CD14-positive monocyte (primary cell): ENCODE data around the gene CCS. TPM values are rescaled to one million over a fixed set of nuclear protein-coding genes. Genes with fewer than 3 reads are reported as not detected.
"Not testable (repeated sequence)": the region's sequence is repeated elsewhere in the genome, so short reads cannot be mapped to it uniquely, and the experiment has no call there.

ENCODE experiments used
- DNase-seq, 3 donors: peaks; one replicate each; pipeline ENCODE4 v3.0.0-alpha.2; 2011 to 2022
- H2AFZ ChIP-seq: 2 replicates; pipeline ENCODE4 v1.6.0; 2012; ENCODE audit warnings: mild to moderate bottlenecking, low read depth, low read length, inconsistent platforms; ENCODE audit not compliant: insufficient read depth, poor library complexity, severe bottlenecking
- H3K27ac ChIP-seq, 2 donors: 1 replicate in 1 of 2; 2 replicates in 1 of 2; pipeline ENCODE4 v1.5.1; 2012 to 2013; ENCODE audit warnings: low read length in 2 of 2, control low read depth in 1 of 2, inconsistent platforms in 1 of 2, low read depth in 1 of 2, mild to moderate bottlenecking in 1 of 2
- H3K27me3 ChIP-seq, 2 donors: one replicate each; pipeline versions ENCODE4 v1.6.0 to v1.6.1; 2011 to 2013; ENCODE audit warnings: low read length in 2 of 2; ENCODE audit not compliant: control insufficient read depth in 2 of 2, insufficient read depth in 2 of 2
- H3K36me3 ChIP-seq, 2 donors: replicated peaks in 1 of 2; 1 replicate in 1 of 2; 2 replicates in 1 of 2; pipeline versions ENCODE4 v1.5.1 to v1.6.1; 2012 to 2013; ENCODE audit warnings: low read length in 2 of 2, control low read depth in 1 of 2, inconsistent platforms in 1 of 2, mild to moderate bottlenecking in 1 of 2; ENCODE audit not compliant: insufficient read depth in 2 of 2, control insufficient read depth in 1 of 2
- H3K4me1 ChIP-seq, 2 donors: 1 replicate in 1 of 2; 2 replicates in 1 of 2; pipeline versions ENCODE4 v1.5.1 to v1.6.1; 2012 to 2013; ENCODE audit warnings: low read length in 2 of 2, control low read depth in 1 of 2, inconsistent platforms in 1 of 2, mild to moderate bottlenecking in 1 of 2, moderate library complexity in 1 of 2; ENCODE audit not compliant: insufficient read depth in 2 of 2, control insufficient read depth in 1 of 2
- H3K4me2 ChIP-seq: replicated peaks from 2 replicates; pipeline ENCODE3; 2012; ENCODE audit warnings: low read length, moderate library complexity, mild to moderate bottlenecking; ENCODE audit not compliant: poor library complexity, severe bottlenecking; ENCODE audit errors: extremely low read depth
- H3K4me3 ChIP-seq, 3 experiments: fragments of 200-600 bp in 1 of 3; sonication (generic) in 1 of 3; replicated peaks in 1 of 3; 1 replicate in 2 of 3; 2 replicates in 1 of 3; pipeline ENCODE4 v1.5.1; 2011 to 2013; ENCODE audit warnings: low read length in 3 of 3, mild to moderate bottlenecking in 3 of 3, control low read depth in 2 of 3, low read depth in 2 of 3, inconsistent platforms in 1 of 3, moderate library complexity in 1 of 3
- H3K79me2 ChIP-seq: 2 replicates; pipeline ENCODE4 v1.6.0; 2012; ENCODE audit warnings: mild to moderate bottlenecking, control low read depth, inconsistent platforms, low read length, moderate library complexity; ENCODE audit not compliant: insufficient read depth
- H3K9ac ChIP-seq: 2 replicates; pipeline ENCODE4 v1.6.0; 2017; ENCODE audit warnings: low read length, mild to moderate bottlenecking; ENCODE audit not compliant: insufficient read depth, poor library complexity, severe bottlenecking
- H3K9me3 ChIP-seq, 2 donors: replicated peaks in 1 of 2; 1 replicate in 1 of 2; 2 replicates in 1 of 2; pipeline versions ENCODE4 v1.5.1 to v1.6.1; 2012 to 2013; ENCODE audit warnings: low read length in 2 of 2, control low read depth in 1 of 2; ENCODE audit not compliant: control insufficient read depth in 1 of 2, insufficient read depth in 1 of 2
- H4K20me1 ChIP-seq: 2 replicates; pipeline ENCODE4 v1.6.0; 2012; ENCODE audit warnings: mild to moderate bottlenecking, low read length, control low read depth, moderate library complexity; ENCODE audit not compliant: insufficient read depth
- H3K27ac Mint-ChIP-seq, 7 donors: one replicate each; pipeline ENCODE4 v1.8.0; 2020; ENCODE audit warnings: mild to moderate bottlenecking in 7 of 7, mixed read lengths in 7 of 7, moderate library complexity in 6 of 7, inconsistent platforms in 2 of 7
- H3K27me3 Mint-ChIP-seq, 3 donors: one replicate each; pipeline ENCODE4 v1.8.0; 2021 to 2022; ENCODE audit warnings: low read depth in 3 of 3, mild to moderate bottlenecking in 3 of 3, mixed read lengths in 3 of 3, moderate library complexity in 3 of 3, inconsistent platforms in 1 of 3
- H3K36me3 Mint-ChIP-seq, 2 donors: one replicate each; pipeline ENCODE4 v1.8.0; 2020; ENCODE audit warnings: mixed read lengths in 2 of 2, inconsistent platforms in 1 of 2, mild to moderate bottlenecking in 1 of 2
- H3K4me1 Mint-ChIP-seq: one replicate; pipeline ENCODE4 v1.8.0; 2020; ENCODE audit warnings: mild to moderate bottlenecking, mixed read lengths
- H3K4me3 Mint-ChIP-seq, 2 donors: one replicate each; pipeline ENCODE4 v1.8.0; 2020; ENCODE audit warnings: mild to moderate bottlenecking in 2 of 2, mixed read lengths in 2 of 2, moderate library complexity in 1 of 2
- H3K9me3 Mint-ChIP-seq, 7 donors: one replicate each; pipeline ENCODE4 v1.8.0; 2020 to 2022; ENCODE audit warnings: mixed read lengths in 7 of 7, mild to moderate bottlenecking in 6 of 7, moderate library complexity in 6 of 7, inconsistent platforms in 2 of 7
- CTCF ChIP-seq: fragments of 200-600 bp; IDR thresholded peaks from one replicate; pipeline ENCODE4 v1.8.0; 2022; ENCODE audit warnings: antibody characterized with exemption, mild to moderate bottlenecking
- WGBS: methylation state at CpG from one replicate; pipeline ENCODE4 v1.1.5; 2013; ENCODE audit warnings: missing lambda C conversion rate; ENCODE audit not compliant: insufficient coverage; 5-methylcytosine and 5-hydroxymethylcytosine counted together
- intact Hi-C, 2 donors: fragments of 100-400 bp; cut with micrococcal nuclease; formaldehyde crosslinking; loops; one replicate each; pipeline versions ENCODE4 v1.15.0 to v1.15.1; 2023
- polyA plus RNA-seq, 3 donors: library from polyadenylated mRNA; depleted of rRNA in 1 of 3; unstranded in 2 of 3; stranded (reverse) in 1 of 3; fragments of 300-500 nt in 2 of 3; fragments of >200 nt in 1 of 3; fragmentation: Illumina TruSeq in 2 of 3; gene quantifications; 1 replicate in 2 of 3; 2 replicates in 1 of 3; pipeline ENCODE4 v1.2.3, GENCODE V29; 2012 to 2021

Gene CCS
- polyA plus RNA-seq, 3 donors = 26.9 to 67.9 (median 37.0) TPM

GRCh38 chr11:66603072-66603471 is 10.1 kb downstream of the CCS start:
- Mint-ChIP-seq H3K36me3 (peaks cover 42 to 59% of the 10 kb centered on the region in 2 donors), H3K27ac (no peak overlapping the region), H3K27me3 (no peaks in the 10 kb centered on the region), H3K4me1 (peaks cover 32% of the 10 kb centered on the region), H3K9me3 (no peaks in the 10 kb centered on the region), H3K4me3 (no peak overlapping the region)
- intact Hi-C loops = no loop called here
- Histone ChIP-seq H3K9ac (no peak overlapping the region), H3K4me2 (no peak overlapping the region), H2AFZ (no peak overlapping the region), H4K20me1 (no peaks in the 10 kb centered on the region), H3K27ac (no peak overlapping the region), H3K79me2 (no peaks in the 10 kb centered on the region), H3K9me3 (no peaks in the 10 kb centered on the region), H3K4me3 (no peak overlapping the region), H3K36me3 (peaks cover 33 to 50% of the 10 kb centered on the region in 2 donors), H3K4me1 (peaks cover 32 to 33% of the 10 kb centered on the region in 2 donors), H3K27me3 (no peaks in the 10 kb centered on the region)
- DNase-seq = no peak
- 96% methylated on average over 4 of the region's 6 CpGs for WGBS
- TF ChIP-seq CTCF = no peak

DNA sequence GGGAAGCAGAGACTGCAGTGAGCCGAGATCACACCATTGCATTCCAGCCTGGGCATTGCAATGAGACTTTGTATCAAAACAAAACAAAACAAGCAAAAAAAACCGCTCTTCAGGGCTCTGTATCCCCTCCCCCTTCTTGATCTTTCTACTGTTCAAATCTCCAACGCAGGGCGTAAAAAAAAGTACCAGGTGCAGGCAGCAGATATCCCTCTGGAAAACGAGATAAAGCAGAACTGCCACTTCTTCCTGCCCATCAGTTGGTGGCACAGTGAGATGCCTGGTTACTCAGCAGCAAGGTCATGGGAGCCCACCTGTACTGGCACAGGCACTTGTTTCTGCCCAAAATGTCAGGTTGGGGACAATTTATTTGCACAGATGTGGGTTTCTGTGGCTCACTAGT is 11.2 kb downstream of the CCS start:
- Histone ChIP-seq H2AFZ (no peak overlapping the region), H4K20me1 (no peaks in the 10 kb centered on the region), H3K4me1 (peaks cover 32 to 38% of the 10 kb centered on the region in 2 donors), H3K4me2 (no peak overlapping the region), H3K9ac (no peak overlapping the region), H3K27me3 (no peaks in the 10 kb centered on the region), H3K79me2 (no peaks in the 10 kb centered on the region), H3K9me3 (no peaks in the 10 kb centered on the region), H3K36me3 (peaks cover 31 to 45% of the 10 kb centered on the region in 2 donors), H3K4me3 (no peak overlapping the region), H3K27ac (no peak overlapping the region)
- 53% methylated on average over 4 of the region's 5 CpGs for WGBS
- no peak for TF ChIP-seq CTCF
- no peak for DNase-seq
- intact Hi-C loops = no loop called here
- no peak overlapping the region for H3K4me3 Mint-ChIP-seq
- peaks cover 37% of the 10 kb centered on the region for H3K4me1 Mint-ChIP-seq
- peak overlapping the region in 1 of 7 donors; percentile 1 for H3K27ac Mint-ChIP-seq
- peaks cover 38 to 55% of the 10 kb centered on the region in 2 donors for H3K36me3 Mint-ChIP-seq
- H3K27me3 Mint-ChIP-seq = no peaks in the 10 kb centered on the region
- H3K9me3 Mint-ChIP-seq = no peaks in the 10 kb centered on the region

DNA sequence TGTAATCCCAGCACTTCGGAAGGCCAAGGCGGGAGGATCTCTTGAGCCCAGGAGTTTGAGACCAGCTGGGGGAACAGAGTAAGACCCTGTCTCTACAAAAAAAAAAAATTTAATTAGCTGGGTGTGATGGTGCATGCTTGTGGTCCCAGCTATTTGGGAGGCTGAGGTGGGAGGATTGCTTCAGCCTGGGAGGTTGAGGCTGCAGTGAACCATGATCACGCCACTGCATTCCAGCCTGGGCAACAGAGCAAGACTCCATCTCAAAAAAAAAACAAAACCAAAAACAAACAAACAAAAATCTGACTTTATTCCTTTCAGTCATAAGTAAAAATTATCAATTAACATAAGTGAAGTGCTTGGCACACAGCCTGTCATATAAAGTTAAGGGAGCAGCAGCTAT is 13.6 kb downstream of the CCS start:
- WGBS = no CpG with 5 or more reads among the region's 3 CpGs
- DNase-seq, intact Hi-C loops, H3K9me3 ChIP-seq, H3K4me3 Mint-ChIP-seq, H4K20me1 ChIP-seq, H3K27me3 Mint-ChIP-seq, H3K79me2 ChIP-seq, H3K27me3 ChIP-seq, H2AFZ ChIP-seq, H3K9ac ChIP-seq, H3K27ac ChIP-seq, H3K4me3 ChIP-seq, H3K4me2 ChIP-seq, H3K27ac Mint-ChIP-seq, H3K9me3 Mint-ChIP-seq: not testable (repeated sequence)
- Histone ChIP-seq H3K36me3 (peaks cover 25 to 38% of the 10 kb centered on the region in 2 donors), H3K4me1 (peaks cover 11 to 17% of the 10 kb centered on the region in 2 donors)
- peaks cover 17% of the 10 kb centered on the region for H3K4me1 Mint-ChIP-seq
- H3K36me3 Mint-ChIP-seq = peaks cover 33 to 43% of the 10 kb centered on the region in 2 donors
